Upper lobe of left lung (tissue), 6 donors: ENCODE data around the gene RPAP2. TPM values are rescaled to one million over a fixed set of nuclear protein-coding genes. Genes with fewer than 3 reads are reported as not detected.

Experiments used
- ATAC-seq, 2 donors: fragments of 200-7000 bp; cut with Tn5 transposase; one replicate each; pipeline ENCODE4 v1.9.1; 2022; ENCODE audit warnings: mild to moderate bottlenecking in 2 of 2, moderate library complexity in 2 of 2; ENCODE audit not compliant: low FRiP score in 2 of 2
- DNase-seq, 2 donors: peaks; one replicate each; pipeline ENCODE4 v3.0.0-alpha.2; 2019 to 2020
- H3K27ac ChIP-seq, 4 donors: fragments of 200-600 bp; sonication (generic); one replicate each; pipeline ENCODE4 v1.5.1; 2016 to 2019
- H3K27me3 ChIP-seq, 4 donors: fragments of 200-600 bp; sonication (generic); one replicate each; pipeline ENCODE4 v1.5.1; 2017 to 2019
- H3K36me3 ChIP-seq, 4 donors: fragments of 200-600 bp; sonication (generic); one replicate each; pipeline ENCODE4 v1.5.1; 2016 to 2019
- H3K4me1 ChIP-seq, 4 donors: fragments of 200-600 bp; sonication (generic); one replicate each; pipeline ENCODE4 v1.5.1; 2018 to 2019
- H3K4me3 ChIP-seq, 4 donors: fragments of 200-600 bp; sonication (generic); one replicate each; pipeline ENCODE4 v1.5.1; 2017 to 2019; ENCODE audit warnings: mild to moderate bottlenecking in 2 of 4, moderate library complexity in 1 of 4
- H3K9me3 ChIP-seq, 4 donors: fragments of 200-600 bp; sonication (generic); one replicate each; pipeline ENCODE4 v1.5.1; 2018 to 2019
- EP300 ChIP-seq, 4 donors: sonication (generic); formaldehyde crosslinking; IDR thresholded peaks; one replicate each; pipeline ENCODE4 v1.5.1; 2017; ENCODE audit warnings: antibody characterized with exemption in 4 of 4, control low read depth in 2 of 4
- POLR2A ChIP-seq, 4 donors: fragments of 450-650 bp; IDR thresholded peaks; one replicate each; pipeline ENCODE4 v1.5.1; 2016 to 2017; ENCODE audit warnings: antibody characterized with exemption in 4 of 4, mild to moderate bottlenecking in 2 of 4
- POLR2AphosphoS5 ChIP-seq, 2 donors: sonication (generic); formaldehyde crosslinking; IDR thresholded peaks; one replicate each; pipeline ENCODE4 v1.5.1; 2017; ENCODE audit warnings: antibody characterized with exemption in 2 of 2
- WGBS, 2 donors: methylation state at CpG; one replicate each; pipeline ENCODE4 v1.1.5; 2017 to 2018; 5-methylcytosine and 5-hydroxymethylcytosine counted together
- total RNA-seq, 6 donors: library from RNA; depleted of rRNA in 4 of 6; stranded (reverse); fragments of >200 nt in 4 of 6; gene quantifications; one replicate each; pipeline versions ENCODE4 v1.1.0 to v1.2.1, GENCODE V29; 2016 to 2021
- TF ChIP-seq, protein P1 (sequence below), 6 experiments: fragments of 450-650 bp in 4 of 6; fragments of 200-600 bp in 2 of 6; sonication (generic) in 2 of 6; IDR thresholded peaks; one replicate each; pipeline ENCODE4 v1.5.1; 2016 to 2019; ENCODE audit warnings: antibody characterized with exemption in 6 of 6
- donor health status: DM: no; HTN: no; CAD: no; lungs with moderate emphysema.
- donor health status: DM: no; HTN: yes; CAD: no; lungs with severe emphysema.

Gene RPAP2
- total RNA-seq, 6 donors from 2014 or later = 3.6 to 15.8 (median 5.6) TPM

DNA sequence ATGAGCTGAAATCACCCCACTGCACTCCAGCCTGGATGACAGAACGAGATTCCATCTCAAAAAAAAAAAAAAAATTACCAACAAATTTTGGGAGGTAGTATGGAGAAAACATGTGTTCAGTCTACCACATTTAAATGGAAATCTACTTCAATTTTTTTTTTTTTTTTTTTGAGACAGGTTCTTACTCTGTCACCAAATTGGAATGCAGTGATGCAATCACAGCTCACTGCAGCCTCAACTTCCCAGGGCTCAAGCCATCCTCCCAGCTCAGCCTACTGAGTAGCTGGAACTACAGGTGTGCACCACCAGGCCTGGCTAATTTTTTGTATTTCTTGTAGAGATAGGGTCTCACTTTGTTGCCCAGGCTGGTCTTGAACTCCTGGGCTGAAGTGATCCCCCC lies 105.8 kb downstream of the RPAP2 start:
- ATAC-seq (no peak), DNase-seq (no peak)
- Histone ChIP-seq H3K4me3 (no peak overlapping the region), H3K27me3 (no peaks in the 10 kb centered on the region), H3K36me3 (no peaks in the 10 kb centered on the region), H3K4me1 (no peaks in the 10 kb centered on the region), H3K27ac (no peak overlapping the region), H3K9me3 (peaks cover 0 to 17% (median 11%) of the 10 kb centered on the region in 4 donors)
- WGBS, 2 donors = 95 to 100% methylated on average over 1 of the region's 1 CpG
- TF ChIP-seq, protein P1, sequence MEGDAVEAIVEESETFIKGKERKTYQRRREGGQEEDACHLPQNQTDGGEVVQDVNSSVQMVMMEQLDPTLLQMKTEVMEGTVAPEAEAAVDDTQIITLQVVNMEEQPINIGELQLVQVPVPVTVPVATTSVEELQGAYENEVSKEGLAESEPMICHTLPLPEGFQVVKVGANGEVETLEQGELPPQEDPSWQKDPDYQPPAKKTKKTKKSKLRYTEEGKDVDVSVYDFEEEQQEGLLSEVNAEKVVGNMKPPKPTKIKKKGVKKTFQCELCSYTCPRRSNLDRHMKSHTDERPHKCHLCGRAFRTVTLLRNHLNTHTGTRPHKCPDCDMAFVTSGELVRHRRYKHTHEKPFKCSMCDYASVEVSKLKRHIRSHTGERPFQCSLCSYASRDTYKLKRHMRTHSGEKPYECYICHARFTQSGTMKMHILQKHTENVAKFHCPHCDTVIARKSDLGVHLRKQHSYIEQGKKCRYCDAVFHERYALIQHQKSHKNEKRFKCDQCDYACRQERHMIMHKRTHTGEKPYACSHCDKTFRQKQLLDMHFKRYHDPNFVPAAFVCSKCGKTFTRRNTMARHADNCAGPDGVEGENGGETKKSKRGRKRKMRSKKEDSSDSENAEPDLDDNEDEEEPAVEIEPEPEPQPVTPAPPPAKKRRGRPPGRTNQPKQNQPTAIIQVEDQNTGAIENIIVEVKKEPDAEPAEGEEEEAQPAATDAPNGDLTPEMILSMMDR (IDR thresholded peaks at IDR 0.05) = no peak
- TF ChIP-seq POLR2AphosphoS5 (IDR thresholded peaks at IDR 0.05) (no peak), EP300 (IDR thresholded peaks at IDR 0.05) (no peak), POLR2A (IDR thresholded peaks at IDR 0.05) (no peak)

DNA sequence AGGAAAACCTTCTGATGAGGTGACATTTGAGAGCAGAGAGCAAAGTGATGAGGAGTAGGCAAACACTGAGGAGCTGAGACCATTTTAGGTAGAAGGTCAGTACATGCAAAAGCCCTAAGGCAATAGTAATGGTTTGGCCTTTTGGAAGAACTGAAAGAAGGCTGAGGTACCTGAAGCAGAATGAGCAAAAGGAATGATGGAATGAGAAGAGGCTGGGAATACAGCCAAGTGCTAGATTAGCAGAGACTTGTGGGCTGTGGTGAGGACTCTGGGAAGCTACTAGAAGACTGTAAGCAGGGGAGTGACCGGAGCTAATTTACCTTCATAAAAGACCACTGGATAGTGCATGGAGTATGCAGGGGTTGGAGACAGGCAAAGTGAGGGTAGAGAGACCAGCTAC lies 110.0 kb downstream of the RPAP2 start:
- no peak for TF ChIP-seq EP300 (IDR thresholded peaks at IDR 0.05)
- no peak for TF ChIP-seq POLR2AphosphoS5 (IDR thresholded peaks at IDR 0.05)
- TF ChIP-seq POLR2A (IDR thresholded peaks at IDR 0.05) = no peak
- TF ChIP-seq, protein P1 (IDR thresholded peaks at IDR 0.05) = no peak
- no peak for ATAC-seq
- no peak overlapping the region for H3K4me3 ChIP-seq

DNA sequence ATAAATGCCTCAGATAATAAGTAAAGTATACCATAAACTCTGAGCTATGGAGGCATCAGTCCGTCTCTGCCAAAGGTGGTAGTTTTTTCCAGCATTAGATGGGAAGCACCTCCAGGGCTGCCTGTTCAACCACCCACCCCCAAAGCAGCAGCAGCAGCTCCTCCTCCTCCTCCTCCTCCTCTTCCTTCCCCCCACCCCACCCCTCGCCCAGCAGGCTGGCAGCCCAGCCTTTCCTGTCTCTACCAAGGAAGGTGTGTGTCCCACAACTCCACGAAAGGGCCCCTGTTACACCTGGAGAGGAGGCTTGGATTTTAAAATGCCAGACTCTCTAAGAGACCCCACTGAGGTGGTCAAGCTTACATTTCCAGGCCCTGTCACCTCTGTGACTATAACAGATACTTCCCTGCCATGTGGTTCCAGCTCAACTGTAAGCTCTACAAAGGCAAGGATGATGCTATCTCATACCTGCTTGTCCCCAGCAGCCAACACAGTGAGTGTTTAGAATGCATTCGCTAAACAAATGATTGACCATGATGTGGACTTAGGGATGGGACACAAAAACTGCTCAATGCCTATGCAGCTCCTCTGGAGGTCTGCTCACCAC lies 111.2 kb downstream of the RPAP2 start:
- no peaks in the 10 kb centered on the region for H3K36me3 ChIP-seq
- peak in 1 of 2 donors; percentile 5 for DNase-seq
- TF ChIP-seq EP300 (IDR thresholded peaks at IDR 0.05) = no peak
- no peak for TF ChIP-seq POLR2A (IDR thresholded peaks at IDR 0.05)
- TF ChIP-seq, protein P1 (IDR thresholded peaks at IDR 0.05) = no peak
- TF ChIP-seq POLR2AphosphoS5 (IDR thresholded peaks at IDR 0.05) = no peak
- H3K4me1 ChIP-seq = no peaks in the 10 kb centered on the region
- H3K27ac ChIP-seq = no peak overlapping the region
- no peaks in the 10 kb centered on the region for H3K9me3 ChIP-seq
- ATAC-seq = no peak
- H3K27me3 ChIP-seq = no peaks in the 10 kb centered on the region
- WGBS, 2 donors = 72 to 76% methylated on average over 3 to 4 of the region's 4 CpGs
- H3K4me3 ChIP-seq = no peak overlapping the region

More for the DNA sequence above, 110.0 kb downstream of the RPAP2 start:
- 94 to 96% methylated on average over 1 of the region's 1 CpG for WGBS, 2 donors
- peaks cover 0 to under 1% (median under 1%) of the 10 kb centered on the region in 4 donors for H3K9me3 ChIP-seq
- no peaks in the 10 kb centered on the region for H3K36me3 ChIP-seq
- DNase-seq = no peak
- no peak overlapping the region for H3K27ac ChIP-seq
- H3K27me3 ChIP-seq = no peaks in the 10 kb centered on the region
- H3K4me1 ChIP-seq = no peaks in the 10 kb centered on the region

DNA sequence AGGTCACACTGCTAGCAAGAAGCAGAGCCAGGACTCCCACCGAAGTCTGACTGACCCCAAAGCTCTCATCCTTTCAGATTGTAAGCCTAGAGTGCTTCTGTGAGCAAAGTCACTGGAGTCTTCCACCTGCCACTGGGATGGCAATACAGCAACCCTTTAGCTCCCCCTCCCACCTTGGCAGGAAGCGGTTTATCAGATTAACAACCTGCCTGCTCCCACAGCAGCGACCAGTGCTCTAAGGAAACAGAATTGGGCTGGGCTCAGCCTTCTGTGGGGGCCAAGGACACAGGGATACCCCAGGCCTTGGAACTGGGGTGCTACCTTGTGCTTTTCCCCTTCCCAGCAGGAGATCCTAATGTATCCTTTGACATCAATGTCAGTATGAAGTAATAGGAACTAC lies 111.8 kb downstream of the RPAP2 start:
- TF ChIP-seq, protein P1 (IDR thresholded peaks at IDR 0.05) = no peak
- TF ChIP-seq EP300 (IDR thresholded peaks at IDR 0.05) (no peak), POLR2A (IDR thresholded peaks at IDR 0.05) (no peak), POLR2AphosphoS5 (IDR thresholded peaks at IDR 0.05) (no peak)
- Histone ChIP-seq H3K9me3 (no peaks in the 10 kb centered on the region), H3K36me3 (no peaks in the 10 kb centered on the region), H3K27ac (no peak overlapping the region), H3K4me1 (no peaks in the 10 kb centered on the region), H3K27me3 (no peaks in the 10 kb centered on the region), H3K4me3 (no peak overlapping the region)
- DNase-seq (no peak), ATAC-seq (no peak)
- WGBS, 2 donors = 62 to 63% methylated on average over 3 of the region's 3 CpGs

DNA sequence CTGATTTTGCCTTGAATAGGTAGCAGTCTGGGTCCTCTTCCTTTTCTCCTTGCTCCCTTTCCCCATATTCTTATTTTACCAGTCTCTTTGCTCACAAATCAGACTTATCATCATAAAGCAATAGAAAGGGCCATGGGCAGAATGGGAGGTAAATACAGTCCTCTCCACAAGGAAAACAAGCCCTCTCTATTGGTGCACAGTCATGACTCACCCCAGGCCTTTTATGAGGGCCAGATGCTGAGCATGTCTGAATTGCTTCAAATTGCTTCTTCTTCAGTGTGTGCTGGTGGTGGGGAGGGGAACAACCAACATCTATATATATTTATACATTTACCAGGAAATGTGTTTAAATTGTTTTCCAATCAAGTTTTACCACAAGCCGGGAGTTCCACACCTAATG lies 112.7 kb downstream of the RPAP2 start:
- H3K4me3 ChIP-seq = no peak overlapping the region
- no peak for ATAC-seq
- H3K4me1 ChIP-seq = no peaks in the 10 kb centered on the region
- H3K36me3 ChIP-seq = no peaks in the 10 kb centered on the region
- H3K9me3 ChIP-seq = no peaks in the 10 kb centered on the region
- DNase-seq = no peak
- 70 to 81% methylated on average over 1 of the region's 1 CpG for WGBS, 2 donors
- TF ChIP-seq POLR2AphosphoS5 (IDR thresholded peaks at IDR 0.05) = no peak
- TF ChIP-seq, protein P1 (IDR thresholded peaks at IDR 0.05) = no peak
- no peak for TF ChIP-seq POLR2A (IDR thresholded peaks at IDR 0.05)
- no peak for TF ChIP-seq EP300 (IDR thresholded peaks at IDR 0.05)
- no peaks in the 10 kb centered on the region for H3K27me3 ChIP-seq
- H3K27ac ChIP-seq = no peak overlapping the region
